Brain pericyte (primary cell): Measurements from ENCODE around the gene VDAC1.
"Not testable (repeated sequence)": the region's sequence is repeated elsewhere in the genome, so short reads cannot be mapped to it uniquely, and the experiment has no call there.

Experiments used
- DNase-seq: peaks from one replicate; pipeline ENCODE4 v3.0.0-alpha.2; 2012; ENCODE audit warnings: low read depth, low spot score

The VDAC1 gene, protein sequence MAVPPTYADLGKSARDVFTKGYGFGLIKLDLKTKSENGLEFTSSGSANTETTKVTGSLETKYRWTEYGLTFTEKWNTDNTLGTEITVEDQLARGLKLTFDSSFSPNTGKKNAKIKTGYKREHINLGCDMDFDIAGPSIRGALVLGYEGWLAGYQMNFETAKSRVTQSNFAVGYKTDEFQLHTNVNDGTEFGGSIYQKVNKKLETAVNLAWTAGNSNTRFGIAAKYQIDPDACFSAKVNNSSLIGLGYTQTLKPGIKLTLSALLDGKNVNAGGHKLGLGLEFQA

DNA sequence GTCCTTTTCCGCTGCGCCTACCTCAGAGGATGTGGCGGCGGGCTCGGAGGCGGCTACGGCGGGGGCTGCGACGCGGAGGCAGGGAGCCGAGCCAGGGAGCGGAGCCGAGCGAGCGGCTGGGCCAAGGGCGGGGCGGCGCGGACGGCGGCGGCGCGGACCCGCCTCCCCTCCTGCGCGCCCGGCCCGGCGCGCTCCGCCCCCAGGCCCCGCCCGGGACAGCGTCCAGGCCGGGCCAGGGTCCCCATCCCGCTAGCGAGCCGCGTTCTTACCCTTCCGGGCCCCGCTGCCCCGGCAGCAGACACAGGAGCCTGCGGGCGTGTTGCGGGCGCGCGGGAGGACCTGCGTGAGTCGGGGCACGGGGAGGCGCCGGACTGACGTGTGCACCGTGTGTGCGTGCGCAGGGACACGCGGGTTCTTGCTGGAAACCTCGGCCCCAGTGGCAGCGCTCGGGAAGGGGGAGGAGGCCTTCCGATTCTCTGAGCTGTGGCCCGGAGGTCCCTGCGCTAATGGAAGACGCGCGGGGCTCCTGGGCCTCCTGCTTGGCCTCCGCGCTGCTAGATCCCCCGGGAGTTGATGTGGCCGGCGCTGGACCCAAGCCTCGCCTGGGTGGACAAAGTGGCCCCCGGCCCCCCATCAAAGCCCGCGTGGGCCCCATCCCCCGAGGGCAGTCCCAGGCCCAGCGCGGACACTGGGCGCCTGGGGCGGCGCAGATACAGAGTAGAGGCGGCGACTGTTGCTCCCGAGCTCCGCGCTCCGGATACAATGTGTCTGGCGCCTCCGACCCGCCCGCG, at the start of gene VDAC1:
Gene VDAC1, minus strand, starts transcription at position 350 of the 791 bp plus-strand sequence. CDS start 11,963 bp downstream, outside the sequence.
- DNase-seq = peak; percentile 55

DNA sequence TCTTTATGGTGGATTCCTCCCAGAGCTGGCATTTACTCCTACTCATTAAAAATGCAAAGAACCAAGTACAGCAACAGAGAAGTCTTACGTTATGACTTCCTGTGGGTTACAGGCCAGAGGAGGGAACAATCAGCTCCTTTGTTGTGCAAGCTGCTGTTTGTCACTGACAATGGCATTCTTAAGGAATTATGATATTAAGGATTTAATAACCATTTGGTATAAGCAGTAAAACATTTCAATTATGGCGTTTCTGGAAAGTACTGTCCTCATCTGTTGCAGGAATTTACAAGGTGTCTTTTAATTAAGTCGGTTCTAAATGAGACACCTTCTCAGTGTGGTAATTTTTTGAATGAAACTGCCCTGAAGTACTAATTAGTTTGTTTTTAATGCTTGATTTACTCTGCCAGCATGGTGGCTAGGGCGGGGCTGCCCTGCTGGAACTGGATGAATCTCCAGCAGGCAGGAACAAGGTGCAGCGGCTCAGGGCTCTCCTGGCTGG, 49.1 kb upstream of the VDAC1 start:
- DNase-seq = no peak

DNA sequence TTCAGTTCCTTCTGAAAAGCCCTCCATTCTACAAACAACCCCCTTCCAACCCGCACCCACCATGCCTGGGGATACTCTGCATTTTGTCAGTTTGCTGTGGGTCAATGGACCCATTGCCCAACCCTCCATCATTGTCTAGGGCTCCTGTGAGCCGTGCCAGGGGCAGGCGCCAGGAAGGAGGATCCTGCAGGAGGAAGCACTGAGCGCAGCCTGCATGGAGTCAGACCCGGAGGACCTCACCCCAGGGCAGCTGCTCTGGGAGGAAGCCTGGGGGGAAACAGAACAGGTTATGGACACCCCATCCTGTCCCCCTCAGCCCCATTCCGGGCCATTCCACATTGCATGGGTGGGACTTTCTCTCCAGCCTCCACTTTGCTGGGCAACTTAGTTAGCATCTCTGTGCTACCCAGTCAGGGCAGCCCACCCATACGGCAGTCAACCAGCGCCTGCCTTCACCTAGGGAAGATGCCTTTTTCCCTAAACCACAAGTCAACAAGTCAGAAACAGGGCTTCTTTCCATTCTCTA, 48.6 kb upstream of the VDAC1 start:
- no peak for DNase-seq

DNA sequence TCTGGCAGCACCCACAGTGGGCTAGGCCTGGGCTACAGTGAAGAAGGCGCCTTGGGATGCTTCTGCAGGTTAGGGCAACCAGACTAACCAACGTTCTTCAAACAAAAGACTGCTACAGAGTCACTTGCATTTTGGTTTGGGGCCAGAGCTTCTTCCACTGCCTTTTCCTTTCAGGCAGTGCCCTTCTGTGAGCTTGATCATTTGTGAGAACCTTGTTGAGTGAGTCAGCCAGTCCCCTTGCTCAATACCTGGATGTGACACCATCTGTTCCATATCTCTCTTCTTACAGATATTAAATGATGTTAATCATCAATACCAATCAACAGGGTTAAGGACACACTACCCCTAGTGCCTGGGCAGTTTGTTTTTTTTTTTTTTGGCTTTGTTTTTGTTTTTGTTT, 46.5 kb upstream of the VDAC1 start:
- no peak for DNase-seq

DNA sequence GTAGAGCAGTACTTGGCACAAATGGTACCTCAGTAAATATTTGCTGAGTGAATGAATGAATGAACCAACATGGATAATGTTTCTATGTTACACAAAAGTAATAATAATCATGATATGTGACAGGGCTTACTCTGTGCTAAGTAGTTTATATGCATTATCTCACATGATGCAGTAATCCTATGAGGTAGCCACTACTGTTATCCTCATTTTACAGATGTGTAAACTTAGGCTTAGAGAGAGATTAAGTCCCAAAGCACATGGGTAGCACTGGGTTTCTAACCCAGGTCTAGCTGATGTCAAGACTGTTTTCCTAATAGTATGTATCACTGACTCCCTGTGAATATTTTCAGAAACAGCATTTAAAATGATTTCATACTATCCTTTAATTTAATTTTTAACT, 44.1 kb upstream of the VDAC1 start:
- DNase-seq = no peak

DNA sequence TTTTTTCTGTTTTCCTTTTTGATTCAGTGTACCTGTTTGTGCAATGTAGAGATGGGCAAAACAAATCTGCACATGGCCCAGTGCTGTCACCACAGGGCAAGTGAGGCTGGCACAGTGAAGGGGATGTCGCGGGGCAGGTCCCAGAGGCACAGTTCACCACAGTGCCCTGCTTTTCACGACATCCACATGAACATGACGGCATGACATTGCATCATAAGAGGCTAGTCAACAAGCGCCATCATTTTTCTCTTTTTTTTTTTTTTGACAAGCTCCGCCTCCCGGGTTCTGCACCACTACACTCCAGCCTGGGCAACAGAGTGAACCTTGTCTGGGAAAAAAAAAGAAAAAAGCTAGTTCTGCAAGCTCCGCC, 42.9 kb upstream of the VDAC1 start:
- DNase-seq = no peak

DNA sequence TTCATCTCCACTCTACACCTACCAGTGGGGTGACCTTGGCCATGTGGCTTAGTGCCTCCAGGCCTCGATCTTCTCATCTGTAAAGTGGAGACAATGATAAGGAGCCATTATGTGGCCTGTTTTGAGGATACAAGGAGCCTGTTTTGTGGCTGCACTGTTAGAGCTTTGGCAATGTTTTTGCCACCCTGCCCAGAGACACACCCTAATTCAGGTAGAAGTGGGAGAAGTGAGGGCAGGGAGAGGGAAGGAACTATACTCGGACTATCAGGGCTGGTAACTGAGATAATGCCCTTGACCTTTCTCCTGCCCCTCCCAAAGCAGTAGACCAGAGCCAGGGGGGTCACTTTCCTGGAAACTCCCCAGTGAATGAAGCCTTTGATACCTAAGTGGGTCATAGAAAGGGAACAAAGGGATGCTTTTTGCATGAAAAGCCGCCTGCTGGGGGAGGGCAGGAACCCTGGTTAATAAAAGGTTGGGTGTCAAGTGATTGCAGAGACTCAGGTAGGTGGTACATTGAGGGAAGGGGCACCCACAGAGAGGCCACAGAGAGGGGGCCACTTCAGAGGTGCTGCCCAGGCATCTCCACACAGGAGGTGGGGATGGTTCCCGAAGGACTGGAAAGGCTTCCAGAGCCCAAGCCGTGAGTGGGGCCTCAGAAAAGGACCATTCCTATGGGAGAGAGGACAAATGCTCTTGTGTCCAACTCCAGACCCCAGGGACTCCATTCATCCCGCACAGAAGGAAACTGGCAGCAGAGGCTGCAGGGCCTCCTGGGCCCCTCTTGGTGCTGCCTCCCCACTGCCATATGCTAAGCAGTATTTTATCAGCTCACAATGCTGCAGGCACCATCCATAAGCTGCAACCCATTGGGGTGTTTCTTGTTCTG, 42.3 kb upstream of the VDAC1 start:
- DNase-seq = no peak

DNA sequence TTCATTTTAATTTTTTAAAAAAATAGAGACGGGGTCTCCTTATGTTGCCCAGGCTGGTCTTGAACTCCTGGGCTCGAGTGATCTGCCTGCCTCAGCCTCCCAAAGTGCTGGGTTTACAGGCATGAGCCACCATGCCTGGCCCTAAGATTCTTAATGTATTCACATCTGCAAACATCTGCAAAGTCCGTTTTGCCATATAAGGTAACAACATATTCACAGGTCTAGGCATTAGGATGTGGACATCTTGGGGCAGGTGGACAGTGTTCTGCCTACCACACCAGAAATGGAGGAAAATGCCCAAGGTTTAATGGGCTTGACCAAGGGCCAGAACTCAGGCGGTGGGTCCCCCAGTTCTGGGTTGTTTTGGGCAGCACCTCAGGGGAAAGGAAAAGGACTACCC, 41.6 kb upstream of the VDAC1 start:
- DNase-seq = no peak

DNA sequence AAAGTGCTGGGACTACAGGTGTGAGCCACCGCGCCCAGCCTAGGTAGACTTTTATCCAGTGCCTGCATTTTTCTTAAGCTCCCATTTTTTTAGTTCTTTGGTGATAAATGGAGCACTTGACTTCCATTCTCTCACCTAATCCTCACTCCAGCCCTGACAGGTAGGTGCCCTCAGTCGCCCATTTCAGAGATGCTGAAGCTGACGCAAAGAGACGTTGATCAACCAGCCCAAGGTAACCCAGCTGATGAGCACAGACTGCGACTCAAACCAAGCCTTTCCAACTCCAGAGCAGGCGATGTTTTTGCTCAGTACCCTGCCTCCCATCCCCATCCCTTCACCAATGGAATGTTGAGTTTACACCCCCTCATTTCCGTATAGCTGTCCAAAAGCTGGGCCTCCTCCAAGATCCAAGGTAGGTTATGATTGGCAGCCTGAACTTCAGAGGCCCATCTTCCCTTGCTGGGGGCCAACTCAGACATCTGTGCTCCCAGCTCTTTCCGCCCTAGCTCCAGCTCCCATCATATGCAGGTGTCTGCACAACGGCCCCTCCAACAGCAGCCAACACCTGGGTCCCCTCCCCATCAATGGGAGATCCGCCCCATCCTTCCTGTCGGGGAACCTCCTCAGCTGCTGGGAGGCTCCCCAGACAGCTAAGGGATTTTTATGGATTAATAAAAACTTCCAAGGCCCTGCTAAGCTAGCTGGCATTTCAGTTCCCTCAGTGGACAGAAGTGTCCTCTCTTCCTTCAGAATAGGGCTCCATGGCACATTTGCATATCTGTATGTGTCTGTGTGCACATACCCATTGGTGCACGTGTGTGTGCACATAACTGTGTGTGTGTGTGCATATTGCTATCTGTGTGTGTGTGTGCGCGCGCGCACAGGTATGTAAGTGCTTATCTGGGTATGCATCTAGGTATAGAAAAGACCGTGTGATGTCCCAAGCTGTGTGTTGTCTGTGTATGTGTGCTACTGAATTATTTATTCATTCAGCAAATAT, 39.3 kb upstream of the VDAC1 start:
- DNase-seq = no peak

DNA sequence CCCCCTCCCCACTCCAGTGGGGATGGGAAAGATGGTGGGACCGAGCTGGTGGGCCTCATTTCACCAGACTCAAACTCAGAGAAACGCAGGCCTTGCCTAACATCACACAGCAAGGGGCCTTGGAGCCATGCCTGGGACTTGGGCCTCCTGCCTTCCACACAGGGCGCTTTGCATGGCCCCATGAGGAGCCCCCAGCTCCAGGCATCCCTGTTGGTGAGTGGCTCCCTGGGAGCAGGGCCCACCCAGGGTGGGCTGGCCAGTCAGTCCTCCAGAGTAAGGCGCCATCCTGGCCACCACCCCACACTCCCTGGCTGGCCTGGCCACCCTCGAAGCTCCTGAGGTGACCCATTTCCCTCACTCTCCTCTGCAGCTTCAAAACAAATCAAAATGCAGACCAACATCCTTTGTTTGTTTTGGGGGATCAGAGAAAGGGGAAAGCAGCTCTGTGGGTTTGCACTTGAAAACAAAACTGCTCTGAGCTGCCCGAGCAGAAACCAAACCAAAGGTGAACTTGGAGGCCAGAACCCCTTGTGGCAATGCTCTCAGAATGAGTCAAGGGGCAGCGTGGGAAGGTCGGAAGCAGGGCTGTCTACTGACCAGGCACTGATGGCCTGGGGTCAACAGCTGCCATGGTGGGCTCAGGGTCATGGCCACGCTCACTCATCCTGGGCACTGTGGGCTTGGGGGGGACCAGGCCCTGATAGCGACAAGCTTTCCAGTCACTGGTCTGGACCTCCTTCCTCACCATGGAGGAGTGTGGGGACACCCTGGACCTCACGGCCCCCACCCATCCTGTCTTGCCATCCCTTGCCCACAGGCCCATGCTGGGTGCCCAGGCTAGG, 37.0 kb upstream of the VDAC1 start:
- no peak for DNase-seq

DNA sequence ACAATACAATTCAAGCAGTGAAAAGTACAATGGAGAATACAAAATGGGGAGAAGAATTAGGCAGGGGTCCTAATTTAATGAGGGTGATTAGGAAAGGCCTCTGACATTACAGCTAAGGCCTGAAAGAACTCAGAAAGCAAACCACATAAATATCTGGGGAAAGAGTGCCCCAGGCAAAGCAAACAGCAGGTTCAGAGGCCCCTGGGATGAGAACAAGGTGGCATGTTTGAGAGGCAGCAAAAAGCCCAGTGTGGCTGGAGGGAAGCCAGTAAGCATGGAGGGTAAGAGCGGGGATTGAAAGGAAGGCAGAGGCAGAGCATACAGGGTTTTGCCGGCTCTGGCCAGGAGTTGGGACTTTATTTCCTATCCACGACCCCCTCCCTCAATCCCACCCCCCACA, 33.4 kb upstream of the VDAC1 start:
- no peak for DNase-seq

DNA sequence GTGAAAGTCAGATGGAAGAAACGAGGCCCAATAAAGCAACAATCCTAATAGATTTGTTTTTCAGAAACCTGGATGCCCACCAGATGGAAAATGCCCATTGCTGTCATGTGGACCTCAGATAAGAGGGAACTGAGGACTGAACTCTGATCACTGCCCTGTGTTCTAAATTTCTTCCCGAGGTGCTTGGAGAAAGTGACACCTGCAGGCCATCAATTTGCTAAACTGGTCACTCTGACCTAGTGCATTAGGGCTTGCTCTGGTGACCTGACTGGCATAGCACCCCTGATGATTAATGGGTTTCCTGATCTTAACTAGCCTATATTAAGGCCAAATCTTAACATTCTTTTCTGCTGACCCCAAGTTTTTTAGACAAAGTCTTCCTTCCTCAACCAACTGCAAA, 32.4 kb upstream of the VDAC1 start:
- DNase-seq = no peak

DNA sequence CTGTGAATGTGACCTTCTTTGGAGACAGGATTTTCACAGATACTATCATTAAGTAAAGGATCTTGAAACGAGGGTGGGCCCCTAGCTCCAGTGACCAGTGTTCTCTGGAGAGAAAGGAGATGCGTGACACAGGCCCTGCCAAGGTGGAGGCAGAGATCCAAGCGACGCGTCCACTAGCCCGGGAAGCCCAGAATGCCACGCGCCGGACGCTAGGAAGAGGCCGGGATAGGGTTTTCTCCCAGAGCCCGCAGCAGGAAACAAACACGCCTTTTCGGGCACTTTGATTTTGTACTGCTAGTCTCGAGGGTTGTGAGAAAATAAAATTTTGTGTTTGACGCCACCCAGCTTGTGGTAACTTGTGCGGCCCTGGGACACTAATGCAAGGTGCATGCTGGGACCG, 29.6 kb upstream of the VDAC1 start:
- no peak for DNase-seq

DNA sequence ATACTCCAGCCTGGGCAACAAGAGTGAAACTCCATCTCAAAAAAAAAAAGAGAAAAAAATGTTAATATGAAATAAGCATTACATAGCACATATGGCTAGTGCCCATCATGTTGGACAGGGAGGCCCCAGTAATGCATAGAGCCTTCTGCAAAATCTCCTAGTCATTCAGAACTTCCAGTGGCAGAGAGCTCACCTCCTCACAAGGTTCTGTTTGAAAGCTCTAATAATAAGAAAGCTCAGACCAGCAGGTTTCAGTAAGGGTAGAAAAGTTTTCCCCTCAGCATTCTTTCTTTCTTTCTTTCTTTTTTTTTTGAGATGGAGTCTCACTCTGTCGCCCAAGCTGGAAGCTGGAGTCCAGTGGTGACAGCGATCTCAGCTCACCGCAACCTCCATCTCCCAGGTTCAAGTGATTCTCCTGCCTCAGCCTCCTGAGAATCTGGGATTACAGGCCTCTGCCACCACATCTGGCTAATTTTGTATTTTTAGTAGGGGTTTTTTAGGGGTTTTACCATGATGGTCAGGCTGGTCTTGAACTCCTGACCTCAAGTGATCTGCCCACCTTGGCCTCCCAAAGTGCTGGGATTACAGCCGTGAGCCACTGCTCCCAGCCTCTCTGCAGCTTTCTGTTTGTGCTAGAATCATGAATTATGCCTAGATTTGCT, 25.7 kb upstream of the VDAC1 start:
- not testable (repeated sequence) for DNase-seq

DNA sequence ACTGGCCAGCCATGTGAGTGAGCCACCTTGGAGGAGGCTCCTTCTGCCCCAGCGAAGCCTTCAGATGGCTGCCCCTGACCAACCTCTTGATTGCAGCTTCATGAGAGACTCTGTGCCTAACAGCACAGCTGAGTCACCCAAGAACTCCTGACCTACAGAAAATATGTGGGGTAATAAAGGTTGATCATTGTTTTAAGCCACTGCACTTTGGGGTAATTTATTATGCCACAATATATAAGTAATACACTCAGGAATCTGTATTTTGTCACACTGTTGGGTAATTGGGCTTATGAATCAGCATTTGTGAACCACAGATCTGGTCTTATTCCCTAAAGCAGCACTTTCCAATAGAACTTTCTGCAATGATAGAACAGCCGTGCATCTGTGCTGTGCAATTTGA, 24.4 kb upstream of the VDAC1 start:
- DNase-seq = no peak

DNA sequence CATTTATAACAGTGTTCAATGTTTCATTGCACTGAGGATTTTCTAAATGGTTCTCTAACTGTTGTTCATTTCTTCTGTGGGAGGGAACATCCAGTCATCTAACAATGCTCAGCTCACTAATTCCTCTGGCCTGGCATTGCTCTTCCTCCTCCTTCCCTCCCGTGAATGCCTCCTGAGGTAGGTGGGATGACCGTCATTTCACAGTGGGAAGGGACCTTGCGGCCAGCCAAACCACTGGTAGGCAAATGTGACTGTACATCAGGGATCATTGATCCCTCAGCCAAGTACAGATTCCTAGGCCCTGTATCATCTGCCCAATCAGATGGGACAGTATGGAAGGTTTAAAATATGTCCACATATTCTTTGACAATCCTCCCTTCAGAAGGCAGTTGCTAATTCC, 23.7 kb upstream of the VDAC1 start:
- no peak for DNase-seq

DNA sequence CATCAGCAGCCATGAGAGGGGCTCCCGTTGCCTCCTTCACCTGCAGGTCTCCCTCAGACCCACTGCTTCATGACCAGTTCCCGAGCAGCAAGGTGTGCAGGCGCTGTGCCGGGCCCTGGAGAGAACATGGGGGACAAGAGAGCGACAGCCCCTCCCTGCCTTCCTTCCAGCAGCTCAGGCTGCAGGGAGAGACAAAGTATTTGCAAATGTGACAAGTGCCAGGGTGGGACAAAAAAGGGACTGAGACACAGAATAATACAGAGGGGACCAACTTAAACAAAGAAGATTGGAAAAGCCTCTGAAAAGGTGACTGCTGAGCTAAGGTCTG, 22.5 kb upstream of the VDAC1 start:
- DNase-seq = no peak

DNA sequence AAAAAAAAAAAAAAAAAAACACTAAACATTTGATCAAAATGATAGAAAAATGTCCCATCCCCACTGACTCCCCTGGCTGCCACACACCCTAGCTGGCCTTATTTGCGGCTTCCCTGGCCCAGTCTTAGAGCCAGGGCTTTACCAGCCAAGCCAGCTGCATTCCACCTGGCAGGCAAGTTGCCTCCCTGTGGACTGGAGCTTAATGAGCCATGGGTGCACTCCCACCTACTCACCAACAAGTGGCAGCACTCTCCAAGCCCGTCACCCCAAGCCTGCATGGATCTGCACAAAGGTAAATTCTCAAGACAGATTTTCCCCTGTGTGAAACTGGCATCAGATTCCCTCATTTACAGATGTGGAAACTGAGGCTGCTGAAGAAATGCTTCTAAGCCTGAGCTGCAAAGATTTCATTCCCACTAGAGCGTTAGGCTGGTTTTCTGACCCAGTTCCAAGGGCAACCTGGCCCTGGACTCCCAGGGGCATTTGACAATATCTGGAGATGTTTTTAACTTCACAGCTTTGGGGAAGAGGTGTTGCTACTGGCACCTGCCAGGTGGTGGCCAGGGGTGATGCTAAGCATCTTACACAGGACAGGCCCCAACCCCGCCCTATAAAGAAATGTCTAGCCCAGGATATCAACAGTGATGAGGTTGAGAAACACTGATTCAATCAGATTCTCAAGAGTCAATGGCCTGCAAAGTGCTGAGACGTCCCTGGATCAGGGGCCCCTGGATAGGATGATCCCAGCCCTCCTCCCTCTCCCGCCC, 21.9 kb upstream of the VDAC1 start:
- DNase-seq = no peak

DNA sequence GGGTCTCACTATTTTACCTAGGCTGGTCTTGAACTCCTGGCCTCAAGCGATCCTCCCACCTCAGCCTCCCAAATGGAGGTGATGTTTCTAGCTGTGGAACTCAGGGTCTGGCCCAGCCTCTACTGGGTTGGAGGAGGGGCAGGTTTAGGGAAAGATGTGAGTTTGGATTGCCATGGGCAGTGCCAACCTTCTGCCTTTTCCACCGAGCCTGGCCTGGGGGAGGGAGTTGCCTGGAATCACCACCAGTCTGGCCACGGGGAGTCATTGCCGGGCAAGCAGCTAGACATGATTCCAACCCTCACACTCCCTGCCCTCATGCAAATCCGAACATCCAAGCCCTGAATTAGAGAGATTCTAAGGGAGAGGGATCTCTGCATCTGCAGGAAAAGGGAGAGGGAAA, 21.0 kb upstream of the VDAC1 start:
- DNase-seq = no peak
